ENCODE results near the gene CDR2.

DNA sequence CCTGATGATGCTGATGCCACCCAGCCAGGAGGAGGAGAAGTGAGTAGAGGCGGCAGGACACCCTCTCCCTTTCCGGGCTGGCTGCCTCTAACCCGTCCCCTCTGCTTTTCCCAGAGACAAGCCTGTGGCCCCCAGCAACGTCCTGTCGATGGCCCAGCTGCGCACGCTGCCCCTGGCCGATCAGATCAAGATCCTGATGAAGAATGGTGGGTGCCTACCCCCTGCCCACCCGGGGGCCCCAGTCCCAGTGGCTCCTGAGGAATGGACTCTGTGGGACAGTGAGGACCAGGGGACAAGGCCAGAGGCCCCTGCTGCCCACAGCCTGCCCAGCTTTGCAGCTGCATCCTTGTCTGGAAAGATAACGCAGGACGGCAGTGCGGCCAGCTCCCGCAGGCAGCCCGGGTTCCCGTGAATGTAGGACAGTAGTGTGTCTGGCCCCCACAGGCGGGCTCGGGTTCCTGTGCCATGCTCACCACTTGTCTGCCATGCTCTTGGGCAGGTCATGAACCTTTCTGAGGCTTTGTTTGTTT, 57.4 kb downstream of the CDR2 start:
- TF ChIP-seq POLR2AphosphoS5 (IDR thresholded peaks at IDR 0.05; ENCODE audit: low read depth, low read length) (no peak), POLR2A (IDR thresholded peaks at IDR 0.05; ENCODE audit: low read depth, low read length) (no peak), TAF1 (IDR thresholded peaks at IDR 0.05; ENCODE audit: low read depth, low read length) (no peak), SPI1 (IDR thresholded peaks at IDR 0.05; ENCODE audit: low read depth, low read length) (no peak), POU2F2 (IDR thresholded peaks at IDR 0.05; ENCODE audit: low read depth, low read length) (no peak), PAX5 (IDR thresholded peaks at IDR 0.05; ENCODE audit: insufficient read depth, low read length, severe bottlenecking) (no peak)
